ENCODE data around the gene IGSF6.

IGSF6 gene

DNA sequence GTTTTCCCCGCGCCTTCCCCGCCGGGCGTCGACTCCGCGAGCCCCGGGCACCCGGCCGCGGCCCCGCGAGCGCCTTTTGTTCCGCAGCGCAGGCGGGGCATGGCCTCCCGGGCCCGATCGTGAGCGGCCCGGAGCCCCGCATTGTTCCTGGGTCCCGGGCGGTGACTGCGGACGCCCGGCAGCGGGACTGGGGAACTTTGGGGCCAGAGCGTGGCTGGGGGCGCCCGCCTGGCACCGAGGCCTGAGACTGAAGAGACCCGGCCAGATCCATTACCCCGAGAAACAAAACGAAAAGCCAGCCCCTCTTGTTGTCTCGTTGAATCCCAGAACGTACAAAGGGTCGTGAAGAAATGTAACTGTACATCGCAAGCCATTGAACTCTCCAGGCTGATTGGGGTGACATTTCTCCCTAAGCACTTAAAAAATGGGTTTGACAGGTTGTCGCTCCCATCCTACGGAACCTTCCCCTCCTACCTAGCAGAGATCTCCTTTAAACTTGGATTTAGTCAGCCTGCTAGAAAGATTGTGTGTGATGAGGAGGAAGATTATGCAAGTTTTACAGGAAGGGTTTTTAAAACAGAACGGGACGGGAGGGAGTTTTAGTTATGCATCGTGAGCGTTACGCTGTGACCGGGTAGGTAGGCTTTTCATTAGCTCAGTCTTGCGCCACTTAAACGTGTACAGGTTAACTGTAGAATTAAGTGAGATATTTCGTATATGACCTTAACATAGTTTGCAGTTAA is 52.2 kb downstream of the IGSF6 start:
- DNase-seq (ENCODE audit: low read depth), result no peak

DNA sequence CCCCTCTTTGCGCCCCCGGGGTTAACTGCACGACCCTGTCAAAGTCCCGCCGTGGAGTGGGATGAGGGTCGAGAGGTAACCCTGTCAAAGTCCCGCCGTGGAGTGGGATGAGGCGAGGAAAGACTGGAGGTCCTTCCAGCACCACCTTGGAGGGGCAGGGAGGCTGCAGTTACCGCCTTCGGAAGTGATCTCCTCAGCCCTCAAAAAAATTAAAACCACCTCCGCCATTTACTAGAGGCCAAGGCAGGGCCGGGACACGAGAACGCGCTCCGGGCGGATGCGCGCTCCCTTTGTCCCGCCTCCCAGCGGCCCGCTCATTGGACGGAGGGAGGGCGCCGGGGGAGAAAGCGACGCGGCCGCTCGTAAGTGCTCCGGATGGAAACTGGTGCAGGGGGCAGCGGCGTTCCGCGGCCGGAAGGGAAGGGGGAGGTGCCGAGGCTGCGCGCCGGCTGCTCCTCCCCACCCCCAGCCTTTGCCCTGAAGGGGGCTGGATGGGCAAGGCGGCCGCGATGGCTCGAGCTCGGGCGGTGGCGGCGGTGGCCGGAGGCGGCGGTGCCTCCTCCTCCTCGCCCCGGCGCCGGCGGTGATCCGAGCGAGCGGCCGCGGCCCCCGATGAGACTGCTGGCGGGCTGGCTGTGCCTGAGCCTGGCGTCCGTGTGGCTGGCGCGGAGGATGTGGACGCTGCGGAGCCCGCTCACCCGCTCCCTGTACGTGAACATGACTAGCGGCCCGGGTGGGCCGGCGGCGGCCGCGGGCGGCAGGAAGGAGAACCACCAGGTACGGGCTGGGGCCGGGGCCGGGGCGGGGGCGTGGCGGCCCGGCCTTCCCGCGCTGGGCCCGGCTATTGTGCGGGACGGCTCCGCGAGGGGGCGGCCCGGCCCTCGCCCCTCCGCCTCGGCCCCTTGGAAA is 53.0 kb downstream of the IGSF6 start, which contains the start of gene METTL9:
Gene METTL9 (plus strand): TSS at position 456 of the 909 bp plus-strand sequence. CDS start 157 bp downstream, at position 613.
- peak; percentile 70 for DNase-seq (ENCODE audit: low read depth)

GRCh38 chr16:21598701-21599121 is 53.7 kb downstream of the IGSF6 start:
- no peak for DNase-seq (ENCODE audit: low read depth)

DNA sequence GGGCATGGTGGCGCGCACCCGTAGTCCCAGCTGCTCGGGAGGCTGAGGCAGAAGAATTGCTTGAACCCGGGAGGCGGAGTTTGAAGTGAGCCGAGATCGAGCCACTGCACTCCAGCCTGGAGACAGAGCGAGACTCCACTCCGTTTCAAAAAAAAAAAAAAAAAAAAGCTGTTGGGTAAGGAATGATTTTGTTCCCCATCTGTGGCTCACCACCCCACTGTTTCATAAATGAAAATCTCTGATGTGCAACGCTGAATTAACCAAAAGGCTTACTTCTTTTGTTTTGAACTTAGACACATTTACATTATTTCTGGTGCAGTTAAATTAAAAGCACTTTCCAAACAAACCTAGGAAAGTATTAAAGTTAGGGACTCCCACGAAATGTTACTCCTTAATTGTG is 54.2 kb downstream of the IGSF6 start:
- DNase-seq (ENCODE audit: low read depth), result no peak

DNA sequence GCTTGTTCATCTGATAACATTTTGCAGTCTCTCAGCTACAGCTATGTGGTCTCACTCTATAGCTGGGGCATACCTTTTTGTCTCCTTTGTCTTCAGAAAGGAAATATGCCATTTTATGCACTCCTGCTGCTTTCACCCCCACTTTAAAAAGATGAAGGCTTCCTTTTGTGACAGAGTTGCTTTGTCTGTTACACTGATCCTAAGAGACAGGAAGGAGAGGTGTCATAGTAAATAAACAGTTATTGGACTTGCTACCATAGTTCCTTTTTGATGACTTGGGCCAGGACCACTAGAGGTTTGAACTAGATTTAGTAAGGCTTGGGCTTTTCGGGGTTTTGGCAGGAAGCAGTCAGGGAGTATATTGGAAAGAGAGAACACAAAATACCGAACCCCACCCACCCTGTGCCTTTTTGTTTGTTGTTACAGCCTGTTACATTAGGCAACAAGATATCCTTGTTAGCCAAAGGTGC is 54.8 kb downstream of the IGSF6 start:
- DNase-seq (ENCODE audit: low read depth), result no peak

- no peak for DNase-seq (ENCODE audit: low read depth)
Measured at GRCh38 chr16:21593530-21594289, 58.7 kb downstream of the IGSF6 start.

GRCh38 chr16:21592191-21592590 is 60.2 kb downstream of the IGSF6 start:
- no peak for DNase-seq (ENCODE audit: low read depth)

DNA sequence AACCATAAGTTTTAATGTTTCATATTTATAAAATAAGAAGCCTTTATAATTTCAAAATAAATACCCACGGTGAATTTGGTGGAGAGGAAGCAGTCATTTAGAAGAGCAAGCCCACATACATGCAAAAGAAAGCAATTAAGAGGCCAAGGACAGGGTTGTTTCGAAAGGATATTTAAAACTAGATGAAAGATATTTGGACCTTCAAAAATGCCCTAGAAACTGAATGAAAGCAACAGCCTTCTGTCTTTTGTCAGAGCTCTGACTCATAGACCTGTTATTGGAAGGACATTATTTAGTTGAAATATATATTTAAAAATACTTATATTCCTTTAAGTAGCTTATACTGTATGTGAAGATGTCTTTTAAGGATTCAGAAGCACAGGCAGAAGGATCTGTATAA is 61.6 kb downstream of the IGSF6 start:
- no peak for DNase-seq (ENCODE audit: low read depth)

DNA sequence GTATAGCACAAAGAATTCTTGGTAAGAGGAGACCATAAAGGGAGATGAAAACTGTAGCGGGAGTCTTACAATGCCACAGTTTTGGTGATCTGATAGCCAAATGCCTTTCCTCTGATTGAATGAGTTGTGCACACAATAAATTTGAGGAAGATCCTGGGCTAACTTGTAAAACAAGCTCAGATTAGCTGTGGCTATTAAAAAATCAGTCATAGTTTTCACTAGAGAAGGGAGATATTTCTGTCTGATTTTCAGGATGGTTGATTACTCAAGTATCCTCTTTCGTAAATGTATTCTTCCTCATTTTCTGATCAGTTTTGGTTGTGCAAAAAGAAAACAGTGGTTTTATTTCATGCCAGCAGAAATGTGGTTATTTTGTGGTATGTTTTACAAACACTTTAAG is 62.1 kb downstream of the IGSF6 start:
- no peak for DNase-seq (ENCODE audit: low read depth)

GRCh38 chr16:21589551-21589950 is 62.9 kb downstream of the IGSF6 start:
- DNase-seq (ENCODE audit: low read depth), result no peak

Measured in HS-5 (cell line).